Endothelial cell of umbilical vein (primary cell): ENCODE results near the gene REL. TPM values are rescaled to one million over a fixed set of nuclear protein-coding genes. Genes with fewer than 3 reads are reported as not detected.

Experiments used
- Bru-seq: library from RNA; stranded (reverse); fragments of 400-500 nt; gene quantifications from one replicate; lab custom pipeline; 2021; lab: Mats Ljungman, UMichigan
- BruChase-seq, 2 experiments: library from RNA; stranded (reverse); fragments of 400-500 nt; gene quantifications; one replicate each; lab custom pipeline; 2021; lab: Mats Ljungman, UMichigan
- BruUV-seq: library from RNA; stranded (reverse); fragments of 400-500 nt; replicated peaks from 2 replicates; lab custom pipeline; 2021; lab: Mats Ljungman, UMichigan
- CTCF ChIA-PET: fragments of 300-600, 350-600 bp; sonication (Branson Sonifier 250); formaldehyde crosslinking; loops from one replicate; lab custom pipeline; 2021; ENCODE audit warnings: antibody characterized with exemption, inconsistent platforms; lab: Charles Lee
- POLR2A ChIA-PET: fragments of 300-600, 350-600 bp; sonication (Branson Sonifier 250); formaldehyde crosslinking; loops from one replicate; lab custom pipeline; 2021; ENCODE audit warnings: antibody characterized with exemption, inconsistent platforms; lab: Charles Lee
- DNase-seq: peaks from one replicate; pipeline ENCODE4 v3.0.0-alpha.2; 2011; ENCODE audit warnings: low read depth, low spot score
- FAIRE-seq: peaks from 2 replicates; lab custom pipeline; 2011; peaks lifted over from hg19 to GRCh38; lab: Jason Lieb, UNC
- H2AFZ ChIP-seq: 2 replicates; pipeline ENCODE4 v1.6.0; 2012; ENCODE audit warnings: low read depth, low read length, control low read depth, inconsistent platforms
- H3K27ac ChIP-seq: 2 replicates; pipeline ENCODE4 v1.5.1; 2011; ENCODE audit warnings: low read depth, mild to moderate bottlenecking, control low read depth, low read length, moderate library complexity; ENCODE audit not compliant: insufficient read depth
- H3K27me3 ChIP-seq, 2 experiments: 2 replicates each; pipeline versions ENCODE4 v1.6.0 to v1.6.1; 2011; ENCODE audit warnings: low read length in 2 of 2, mixed read lengths in 1 of 2; ENCODE audit not compliant: control insufficient read depth in 2 of 2, insufficient read depth in 2 of 2
- H3K36me3 ChIP-seq, 2 experiments: 2 replicates in 1 of 2; 3 replicates in 1 of 2; pipeline ENCODE4 v1.5.1; 2011; ENCODE audit warnings: low read length in 2 of 2, mild to moderate bottlenecking in 1 of 2, moderate library complexity in 1 of 2; ENCODE audit not compliant: control insufficient read depth in 2 of 2, insufficient read depth in 2 of 2; ENCODE audit errors: extremely low read depth in 1 of 2
- H3K4me1 ChIP-seq: 3 replicates; pipeline ENCODE4 v1.5.1; 2011; ENCODE audit warnings: mild to moderate bottlenecking, low read length; ENCODE audit not compliant: control insufficient read depth, insufficient read depth; ENCODE audit errors: extremely low read depth
- H3K4me2 ChIP-seq: 2 replicates; pipeline ENCODE4 v1.6.1; 2011; ENCODE audit warnings: low read length, control low read depth, mixed read lengths; ENCODE audit not compliant: insufficient read depth
- H3K4me3 ChIP-seq, 3 experiments: fragments of 200-600 bp in 1 of 3; sonication (generic), shearing (Covaris generic) in 1 of 3; replicated peaks in 1 of 3; 2 replicates each; pipeline ENCODE4 v1.5.1; 2011 to 2016; ENCODE audit warnings: control low read depth in 3 of 3, low read length in 3 of 3, mild to moderate bottlenecking in 2 of 3, inconsistent platforms in 1 of 3, low read depth in 1 of 3, moderate library complexity in 1 of 3; ENCODE audit not compliant: insufficient read depth in 1 of 3
- H3K79me2 ChIP-seq: 2 replicates; pipeline ENCODE4 v1.6.0; 2012; ENCODE audit warnings: low read length, inconsistent platforms; ENCODE audit not compliant: control insufficient read depth, insufficient read depth
- H3K9ac ChIP-seq: replicated peaks from 2 replicates; pipeline ENCODE3; 2011; ENCODE audit warnings: low read length, control low read depth; ENCODE audit not compliant: insufficient read depth; ENCODE audit errors: extremely low read depth
- H3K9me1 ChIP-seq: replicated peaks from 3 replicates; pipeline ENCODE4 v1.6.0; 2011; ENCODE audit warnings: mild to moderate bottlenecking, low read length; ENCODE audit not compliant: control insufficient read depth, insufficient read depth; ENCODE audit errors: extremely low read depth
- H3K9me3 ChIP-seq: replicated peaks from 2 replicates; pipeline ENCODE4 v1.5.1; 2012; ENCODE audit warnings: low read length, inconsistent platforms; ENCODE audit not compliant: control insufficient read depth, insufficient read depth
- H4K20me1 ChIP-seq: replicated peaks from 2 replicates; pipeline ENCODE3; 2011; ENCODE audit warnings: mild to moderate bottlenecking, low read length; ENCODE audit not compliant: control insufficient read depth, insufficient read depth; ENCODE audit errors: extremely low read depth
- MYC ChIP-seq: IDR thresholded peaks from one replicate; pipeline ENCODE4 v1.6.1; 2011; ENCODE audit warnings: mild to moderate bottlenecking, low read depth, low read length
- POLR2AphosphoS5 ChIP-seq: IDR thresholded peaks from 2 replicates; pipeline ENCODE4 v1.6.1; 2012; ENCODE audit warnings: low read depth, mild to moderate bottlenecking, control low read depth, low read length, moderate library complexity; ENCODE audit not compliant: insufficient read depth
- dilution Hi-C: fragments of 300-500 bp; cut with MboI; formaldehyde crosslinking; loops from one replicate; pipeline ENCODE4 v1.15.0; 2019; ENCODE audit warnings: low sequenced_read_pairs; ENCODE audit not compliant: extremely low pct_ligation_motif_present
- intact Hi-C: fragments of 100-400 bp; cut with micrococcal nuclease; formaldehyde crosslinking; loops from one replicate; pipeline ENCODE4 v1.10.0; 2022
- long read RNA-seq: library from polyadenylated mRNA; stranded (forward); transcript quantifications from one replicate; pipeline ENCODE4 v2.0.0, GENCODE V29; 2021
- polyA minus RNA-seq, 3 experiments: library from RNA; depleted of rRNA, polyadenylated mRNA; stranded (reverse); fragments of >200 nt; gene quantifications; 1 replicate in 1 of 3; 2 replicates in 2 of 3; pipeline ENCODE4 v1.2.3, GENCODE V29; 2011
- polyA plus RNA-seq, 4 experiments: library from polyadenylated mRNA; depleted of rRNA in 3 of 4; stranded (reverse) in 3 of 4; unstranded in 1 of 4; fragments of >200 nt; gene quantifications; 2 replicates each; pipeline versions ENCODE4 v1.2.1 to v1.2.3, GENCODE V29; 2011 to 2012; ENCODE audit warnings: missing spikeins in 1 of 4
- total RNA-seq: library from RNA; stranded (reverse); gene quantifications from 2 replicates; pipeline ENCODE4 v1.2.3, GENCODE V29; 2021
- TF ChIP-seq, protein P1 (sequence below), 2 donors: IDR thresholded peaks; 1 replicate in 1 of 2; 2 replicates in 1 of 2; pipeline ENCODE4 v1.5.1; 2011; ENCODE audit warnings: low read length in 2 of 2, mild to moderate bottlenecking in 2 of 2, moderate library complexity in 2 of 2, control low read depth in 1 of 2, inconsistent platforms in 1 of 2, low read depth in 1 of 2; ENCODE audit not compliant: insufficient read depth in 1 of 2; ENCODE audit errors: extremely low read depth in 1 of 2
- TF ChIP-seq, protein P2 (sequence below): IDR thresholded peaks from 2 replicates; pipeline ENCODE4 v1.6.1; 2011; ENCODE audit not compliant: insufficient read depth, insufficient read length

Gene REL
- total RNA-seq (11.7 and 12.8 TPM in 2 replicates), polyA plus RNA-seq (2.4 and 3.5 TPM in 2 replicates), polyA minus RNA-seq (14.0 and 14.1 TPM in 2 replicates), Bru-seq, nascent RNA (percentile 82 among the genes with signal in this experiment), BruChase-seq, experiment 1, labeled RNA remaining after a 6-hour chase (percentile 69 among the genes with signal in this experiment), BruChase-seq, experiment 2, labeled RNA remaining after a 2-hour chase (percentile 76 among the genes with signal in this experiment)
- polyA plus RNA-seq (2011; cell fraction: cytosol; rRNA removed) = 2.9 and 3.2 TPM in 2 replicates
- 8.0 and 8.8 TPM in 2 replicates for polyA plus RNA-seq (2011; cell fraction: nucleus; rRNA removed)
- polyA plus RNA-seq (2012) = 6.1 and 7.3 TPM in 2 replicates
- 10.2 TPM for polyA minus RNA-seq (2011; cell fraction: cytosol; rRNA and poly(A)+ RNA removed)
- polyA minus RNA-seq (2011; cell fraction: nucleus; rRNA and poly(A)+ RNA removed) = 16.5 and 21.4 TPM in 2 replicates
- long read RNA-seq, partial matches to known transcripts = 3 of 3 reads
- long read RNA-seq, other reads (novel, unspliced or antisense) = 0 of 3 reads

DNA sequence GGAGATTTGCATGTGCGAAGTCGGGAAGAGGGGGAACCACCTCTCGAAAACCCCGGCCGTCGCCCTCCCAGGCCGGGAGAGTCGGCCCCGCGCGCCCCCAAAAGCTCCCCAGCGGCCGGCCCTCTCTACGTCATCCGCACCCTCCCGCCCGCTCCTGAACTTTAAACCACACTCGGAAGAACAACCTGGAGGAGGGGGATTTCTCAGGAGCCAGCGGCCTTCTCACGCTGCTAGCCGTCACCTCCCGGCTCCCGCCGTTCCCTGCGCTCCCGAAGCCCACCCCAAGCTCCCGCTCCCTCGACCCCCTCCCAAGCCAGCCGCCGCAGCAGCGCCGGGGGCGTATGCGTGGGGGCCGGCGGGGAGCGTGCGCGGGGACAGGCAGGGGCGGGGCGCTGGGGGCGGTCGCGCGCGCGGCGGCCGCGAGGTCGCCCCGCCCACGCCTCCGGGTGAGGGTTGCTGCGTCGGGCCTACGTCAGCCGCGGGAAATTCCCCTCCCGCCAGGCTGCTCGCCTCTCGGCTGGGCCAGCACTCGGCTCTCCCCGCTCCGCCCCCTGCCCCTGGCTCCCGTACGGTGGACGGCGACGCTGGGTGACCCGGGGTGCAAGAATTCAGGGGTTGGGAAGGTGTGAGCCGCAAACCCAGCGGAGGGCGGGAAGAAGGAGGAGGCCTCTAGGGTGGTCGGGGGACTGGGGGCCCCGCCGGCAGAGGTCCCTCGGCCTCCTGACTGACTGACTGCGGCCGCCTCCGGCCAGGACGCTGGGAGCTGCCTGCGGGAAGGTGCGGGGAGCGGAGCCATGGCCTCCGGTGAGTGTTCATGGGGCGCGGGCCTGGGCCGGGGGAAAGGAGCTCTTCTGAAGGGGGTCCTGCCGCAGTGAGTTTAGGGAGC, at the start of gene REL:
REL (plus strand) TSS at position 528 of the 886 bp plus-strand sequence; CDS start at position 795, 267 bp downstream.
- ChIA-PET POLR2A (interaction anchor here (1.0 kb wide), 1 partner anchor 104 kb away, joined by 3 read pairs; no protein-coding TSS in a partner anchor), CTCF (interaction anchor here (1.4 to 2.9 kb wide), 3 partner anchors 63 to 126 kb away, joined by 3 to 19 read pairs (median 4); no protein-coding TSS in a partner anchor)
- H3K4me3 ChIP-seq = peak within 1 kb of the TSS; percentile 94 to 99 (median 98)
- BruUV-seq = no TSS peak
- DNase-seq = peak; percentile 90
- peak; percentile 82 for FAIRE-seq
- H3K36me3 ChIP-seq = no peaks in the 10 kb centered on the region
- H4K20me1 ChIP-seq = no peaks in the 10 kb centered on the region
- intact Hi-C loops (loop anchor here (1.0 to 5.0 kb wide), 6 partner anchors 85 to 656 kb away; partner anchors contain the start of genes PEX13, PUS10, SANBR and XPO1), dilution Hi-C loops (no loop called here)
- H3K9ac ChIP-seq = peak within 1 kb of the TSS; percentile 87
- TF ChIP-seq, protein P1, sequence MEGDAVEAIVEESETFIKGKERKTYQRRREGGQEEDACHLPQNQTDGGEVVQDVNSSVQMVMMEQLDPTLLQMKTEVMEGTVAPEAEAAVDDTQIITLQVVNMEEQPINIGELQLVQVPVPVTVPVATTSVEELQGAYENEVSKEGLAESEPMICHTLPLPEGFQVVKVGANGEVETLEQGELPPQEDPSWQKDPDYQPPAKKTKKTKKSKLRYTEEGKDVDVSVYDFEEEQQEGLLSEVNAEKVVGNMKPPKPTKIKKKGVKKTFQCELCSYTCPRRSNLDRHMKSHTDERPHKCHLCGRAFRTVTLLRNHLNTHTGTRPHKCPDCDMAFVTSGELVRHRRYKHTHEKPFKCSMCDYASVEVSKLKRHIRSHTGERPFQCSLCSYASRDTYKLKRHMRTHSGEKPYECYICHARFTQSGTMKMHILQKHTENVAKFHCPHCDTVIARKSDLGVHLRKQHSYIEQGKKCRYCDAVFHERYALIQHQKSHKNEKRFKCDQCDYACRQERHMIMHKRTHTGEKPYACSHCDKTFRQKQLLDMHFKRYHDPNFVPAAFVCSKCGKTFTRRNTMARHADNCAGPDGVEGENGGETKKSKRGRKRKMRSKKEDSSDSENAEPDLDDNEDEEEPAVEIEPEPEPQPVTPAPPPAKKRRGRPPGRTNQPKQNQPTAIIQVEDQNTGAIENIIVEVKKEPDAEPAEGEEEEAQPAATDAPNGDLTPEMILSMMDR (IDR thresholded peaks at IDR 0.05; ENCODE audit: extremely low read depth in 1 of 2, insufficient read depth in 1 of 2, low read depth in 1 of 2, low read length in 2 of 2) = peak in 1 of 2 donors; percentile 5
- peak; percentile 50 for TF ChIP-seq POLR2AphosphoS5
- TF ChIP-seq, protein P2, sequence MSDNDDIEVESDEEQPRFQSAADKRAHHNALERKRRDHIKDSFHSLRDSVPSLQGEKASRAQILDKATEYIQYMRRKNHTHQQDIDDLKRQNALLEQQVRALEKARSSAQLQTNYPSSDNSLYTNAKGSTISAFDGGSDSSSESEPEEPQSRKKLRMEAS = no peak
- TF ChIP-seq MYC = no peak
- no peaks in the 10 kb centered on the region for H3K9me1 ChIP-seq
- H3K9me3 ChIP-seq = no peaks in the 10 kb centered on the region
- peak within 1 kb of the TSS; percentile 93 for H2AFZ ChIP-seq
- H3K79me2 ChIP-seq = peaks cover 34% of the 10 kb centered on the region
- peaks cover 33% of the 10 kb centered on the region for H3K4me1 ChIP-seq
- H3K4me2 ChIP-seq = peak within 1 kb of the TSS; percentile 100
- H3K27ac ChIP-seq = peak within 1 kb of the TSS; percentile 94
- H3K27me3 ChIP-seq = no peaks in the 10 kb centered on the region
